H1 (cell line): ENCODE data around the gene RASD2.

Source experiments
- CHD2 ChIP-seq: IDR thresholded peaks from 2 replicates; pipeline ENCODE4 v1.6.1; 2012; ENCODE audit warnings: low read length, improper control_type of control experiment
- EZH2 ChIP-seq: fragments of 200-600 bp; sonication (generic); IDR thresholded peaks from 2 replicates; pipeline ENCODE4 v1.7.1; 2012; ENCODE audit warnings: low read depth, mild to moderate bottlenecking, moderate library complexity, low read length, inconsistent platforms; ENCODE audit not compliant: severe bottlenecking
- MAX ChIP-seq: IDR thresholded peaks from 2 replicates; pipeline ENCODE4 v1.6.1; 2012; ENCODE audit warnings: inconsistent platforms
- POLR2A ChIP-seq, 2 experiments: IDR thresholded peaks; 1 replicate in 1 of 2; 2 replicates in 1 of 2; pipeline ENCODE4 v1.6.1; 2011; ENCODE audit warnings: low read depth in 2 of 2, low read length in 2 of 2, mild to moderate bottlenecking in 2 of 2; ENCODE audit errors: control extremely low read depth in 1 of 2
- POLR2AphosphoS5 ChIP-seq: IDR thresholded peaks from 2 replicates; pipeline ENCODE4 v1.6.1; 2011; ENCODE audit warnings: low read depth, low read length
- USF2 ChIP-seq: IDR thresholded peaks from 2 replicates; pipeline ENCODE4 v1.6.1; 2011; ENCODE audit warnings: low read length, improper control_type of control experiment
- TF ChIP-seq, protein P1 (sequence below), 3 experiments: IDR thresholded peaks; 1 replicate in 2 of 3; 2 replicates in 1 of 3; pipeline versions ENCODE4 v1.5.1 to v1.6.1; 2011; ENCODE audit warnings: low read length in 3 of 3, mild to moderate bottlenecking in 3 of 3, inconsistent platforms in 2 of 3, low read depth in 1 of 3, moderate library complexity in 1 of 3; ENCODE audit not compliant: insufficient read depth in 1 of 3; ENCODE audit errors: control extremely low read depth in 1 of 3

GRCh38 chr22:35528927-35529326 lies 11.7 kb upstream of the RASD2 start:
- TF ChIP-seq POLR2A (IDR thresholded peaks at IDR 0.05; ENCODE audit: control extremely low read depth in 1 of 2, low read depth in 2 of 2, low read length in 2 of 2) = no peak
- TF ChIP-seq USF2 = no peak
- no peak for TF ChIP-seq CHD2
- no peak for TF ChIP-seq EZH2
- TF ChIP-seq, protein P1, sequence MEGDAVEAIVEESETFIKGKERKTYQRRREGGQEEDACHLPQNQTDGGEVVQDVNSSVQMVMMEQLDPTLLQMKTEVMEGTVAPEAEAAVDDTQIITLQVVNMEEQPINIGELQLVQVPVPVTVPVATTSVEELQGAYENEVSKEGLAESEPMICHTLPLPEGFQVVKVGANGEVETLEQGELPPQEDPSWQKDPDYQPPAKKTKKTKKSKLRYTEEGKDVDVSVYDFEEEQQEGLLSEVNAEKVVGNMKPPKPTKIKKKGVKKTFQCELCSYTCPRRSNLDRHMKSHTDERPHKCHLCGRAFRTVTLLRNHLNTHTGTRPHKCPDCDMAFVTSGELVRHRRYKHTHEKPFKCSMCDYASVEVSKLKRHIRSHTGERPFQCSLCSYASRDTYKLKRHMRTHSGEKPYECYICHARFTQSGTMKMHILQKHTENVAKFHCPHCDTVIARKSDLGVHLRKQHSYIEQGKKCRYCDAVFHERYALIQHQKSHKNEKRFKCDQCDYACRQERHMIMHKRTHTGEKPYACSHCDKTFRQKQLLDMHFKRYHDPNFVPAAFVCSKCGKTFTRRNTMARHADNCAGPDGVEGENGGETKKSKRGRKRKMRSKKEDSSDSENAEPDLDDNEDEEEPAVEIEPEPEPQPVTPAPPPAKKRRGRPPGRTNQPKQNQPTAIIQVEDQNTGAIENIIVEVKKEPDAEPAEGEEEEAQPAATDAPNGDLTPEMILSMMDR (IDR thresholded peaks at IDR 0.05; ENCODE audit: control extremely low read depth in 1 of 3, insufficient read depth in 1 of 3, low read depth in 1 of 3, low read length in 3 of 3) = no peak
- no peak for TF ChIP-seq MAX
- no peak for TF ChIP-seq POLR2AphosphoS5
